Panc1 (cell line): ENCODE measurements around the gene DAND5.

Source experiments
- CTCF ChIP-seq: fragments of 450-650 bp; IDR thresholded peaks from 2 replicates; pipeline ENCODE4 v1.5.1; 2017; ENCODE audit warnings: mild to moderate bottlenecking
- POLR2AphosphoS5 ChIP-seq: IDR thresholded peaks from 2 replicates; pipeline ENCODE4 v1.6.1; 2012; ENCODE audit warnings: mild to moderate bottlenecking, low read depth, low read length, moderate library complexity
- SIN3A ChIP-seq: IDR thresholded peaks from 2 replicates; pipeline ENCODE4 v1.6.1; 2012; ENCODE audit warnings: low read depth, mild to moderate bottlenecking, low read length, moderate library complexity, borderline replicate concordance; ENCODE audit not compliant: insufficient read depth
- TCF7L2 ChIP-seq: IDR thresholded peaks from 2 replicates; pipeline ENCODE4 v1.6.1; 2011; ENCODE audit warnings: mild to moderate bottlenecking, low read depth, low read length, inconsistent platforms
- TF ChIP-seq, protein P1 (sequence below), 2 experiments: IDR thresholded peaks; 2 replicates each; pipeline ENCODE4 v1.6.1; 2011 to 2012; ENCODE audit warnings: low read depth in 2 of 2, control low read depth in 1 of 2, low read length in 1 of 2, mild to moderate bottlenecking in 1 of 2, moderate library complexity in 1 of 2; ENCODE audit not compliant: insufficient read depth in 1 of 2

DNA sequence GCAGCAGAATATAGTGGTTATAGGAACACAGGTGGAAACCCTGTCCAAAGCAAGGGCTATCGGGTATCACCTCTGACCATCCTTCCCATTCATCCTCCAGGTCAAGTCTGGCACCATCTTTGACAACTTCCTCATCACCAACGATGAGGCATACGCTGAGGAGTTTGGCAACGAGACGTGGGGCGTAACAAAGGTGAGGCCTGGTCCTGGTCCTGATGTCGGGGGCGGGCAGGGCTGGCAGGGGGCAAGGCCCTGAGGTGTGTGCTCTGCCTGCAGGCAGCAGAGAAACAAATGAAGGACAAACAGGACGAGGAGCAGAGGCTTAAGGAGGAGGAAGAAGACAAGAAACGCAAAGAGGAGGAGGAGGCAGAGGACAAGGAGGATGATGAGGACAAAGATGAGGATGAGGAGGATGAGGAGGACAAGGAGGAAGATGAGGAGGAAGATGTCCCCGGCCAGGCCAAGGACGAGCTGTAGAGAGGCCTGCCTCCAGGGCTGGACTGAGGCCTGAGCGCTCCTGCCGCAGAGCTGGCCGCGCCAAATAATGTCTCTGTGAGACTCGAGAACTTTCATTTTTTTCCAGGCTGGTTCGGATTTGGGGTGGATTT is 25.8 kb upstream of the DAND5 start:
- TF ChIP-seq CTCF (no peak), POLR2AphosphoS5 (no peak), SIN3A (no peak), TCF7L2 (no peak)
- TF ChIP-seq, protein P1, sequence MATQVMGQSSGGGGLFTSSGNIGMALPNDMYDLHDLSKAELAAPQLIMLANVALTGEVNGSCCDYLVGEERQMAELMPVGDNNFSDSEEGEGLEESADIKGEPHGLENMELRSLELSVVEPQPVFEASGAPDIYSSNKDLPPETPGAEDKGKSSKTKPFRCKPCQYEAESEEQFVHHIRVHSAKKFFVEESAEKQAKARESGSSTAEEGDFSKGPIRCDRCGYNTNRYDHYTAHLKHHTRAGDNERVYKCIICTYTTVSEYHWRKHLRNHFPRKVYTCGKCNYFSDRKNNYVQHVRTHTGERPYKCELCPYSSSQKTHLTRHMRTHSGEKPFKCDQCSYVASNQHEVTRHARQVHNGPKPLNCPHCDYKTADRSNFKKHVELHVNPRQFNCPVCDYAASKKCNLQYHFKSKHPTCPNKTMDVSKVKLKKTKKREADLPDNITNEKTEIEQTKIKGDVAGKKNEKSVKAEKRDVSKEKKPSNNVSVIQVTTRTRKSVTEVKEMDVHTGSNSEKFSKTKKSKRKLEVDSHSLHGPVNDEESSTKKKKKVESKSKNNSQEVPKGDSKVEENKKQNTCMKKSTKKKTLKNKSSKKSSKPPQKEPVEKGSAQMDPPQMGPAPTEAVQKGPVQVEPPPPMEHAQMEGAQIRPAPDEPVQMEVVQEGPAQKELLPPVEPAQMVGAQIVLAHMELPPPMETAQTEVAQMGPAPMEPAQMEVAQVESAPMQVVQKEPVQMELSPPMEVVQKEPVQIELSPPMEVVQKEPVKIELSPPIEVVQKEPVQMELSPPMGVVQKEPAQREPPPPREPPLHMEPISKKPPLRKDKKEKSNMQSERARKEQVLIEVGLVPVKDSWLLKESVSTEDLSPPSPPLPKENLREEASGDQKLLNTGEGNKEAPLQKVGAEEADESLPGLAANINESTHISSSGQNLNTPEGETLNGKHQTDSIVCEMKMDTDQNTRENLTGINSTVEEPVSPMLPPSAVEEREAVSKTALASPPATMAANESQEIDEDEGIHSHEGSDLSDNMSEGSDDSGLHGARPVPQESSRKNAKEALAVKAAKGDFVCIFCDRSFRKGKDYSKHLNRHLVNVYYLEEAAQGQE (IDR thresholded peaks at IDR 0.05; ENCODE audit: insufficient read depth in 1 of 2, low read depth in 2 of 2, low read length in 1 of 2): no peak
